H1 (cell line): ENCODE results near the gene MRPS30.
"Not testable (repeated sequence)": the region's sequence is repeated elsewhere in the genome, so short reads cannot be mapped to it uniquely, and the experiment has no call there.

Experiments
- CTCF ChIP-seq, 3 experiments: IDR thresholded peaks; 1 replicate in 2 of 3; 2 replicates in 1 of 3; pipeline versions ENCODE4 v1.5.1 to v1.6.1; 2011; ENCODE audit warnings: low read length in 3 of 3, mild to moderate bottlenecking in 3 of 3, inconsistent platforms in 2 of 3, low read depth in 1 of 3, moderate library complexity in 1 of 3; ENCODE audit not compliant: insufficient read depth in 1 of 3; ENCODE audit errors: control extremely low read depth in 1 of 3
- EZH2 ChIP-seq: fragments of 200-600 bp; sonication (generic); IDR thresholded peaks from 2 replicates; pipeline ENCODE4 v1.7.1; 2012; ENCODE audit warnings: low read depth, mild to moderate bottlenecking, moderate library complexity, low read length, inconsistent platforms; ENCODE audit not compliant: severe bottlenecking
- NANOG ChIP-seq: IDR thresholded peaks from 2 replicates; pipeline ENCODE4 v1.6.1; 2011; ENCODE audit warnings: low read length, low read depth, mild to moderate bottlenecking, inconsistent platforms; ENCODE audit not compliant: insufficient read depth, poor library complexity, severe bottlenecking
- POLR2A ChIP-seq, 2 experiments: IDR thresholded peaks; 1 replicate in 1 of 2; 2 replicates in 1 of 2; pipeline ENCODE4 v1.6.1; 2011; ENCODE audit warnings: low read depth in 2 of 2, low read length in 2 of 2, mild to moderate bottlenecking in 2 of 2; ENCODE audit errors: control extremely low read depth in 1 of 2
- SIRT6 ChIP-seq: IDR thresholded peaks from one replicate; pipeline ENCODE4 v1.7.1; 2012; ENCODE audit warnings: low read length, inconsistent platforms
- SRF ChIP-seq: IDR thresholded peaks from 2 replicates; pipeline ENCODE4 v1.6.1; 2011; ENCODE audit warnings: mild to moderate bottlenecking, low read depth, low read length, moderate library complexity

GRCh38 chr5:44789372-44789995 is 19.3 kb upstream of the MRPS30 start:
- TF ChIP-seq CTCF (IDR thresholded peaks at IDR 0.05; ENCODE audit: control extremely low read depth in 1 of 3, insufficient read depth in 1 of 3, low read depth in 1 of 3, low read length in 3 of 3); EZH2; SRF; POLR2A (IDR thresholded peaks at IDR 0.05; ENCODE audit: control extremely low read depth in 1 of 2, low read depth in 2 of 2, low read length in 2 of 2); SIRT6; NANOG: not testable (repeated sequence)
